HFF-Myc (cell line): ENCODE results near the gene SH3RF3.

Source experiments
- DNase-seq: peaks from one replicate; pipeline ENCODE4 v3.0.0-alpha.2; 2011; ENCODE audit warnings: low read depth; ENCODE audit errors: extremely low read depth
- H3K4me3 ChIP-seq: replicated peaks from 2 replicates; pipeline ENCODE4 v1.5.1; 2011; ENCODE audit warnings: low read depth, mild to moderate bottlenecking, control low read depth, low read length
- TF ChIP-seq, protein P1 (sequence below): IDR thresholded peaks from 2 replicates; pipeline ENCODE4 v1.5.1; 2012; ENCODE audit warnings: mild to moderate bottlenecking, low read depth, low read length, control low read depth; ENCODE audit errors: missing control alignments

The SH3RF3 gene

DNA sequence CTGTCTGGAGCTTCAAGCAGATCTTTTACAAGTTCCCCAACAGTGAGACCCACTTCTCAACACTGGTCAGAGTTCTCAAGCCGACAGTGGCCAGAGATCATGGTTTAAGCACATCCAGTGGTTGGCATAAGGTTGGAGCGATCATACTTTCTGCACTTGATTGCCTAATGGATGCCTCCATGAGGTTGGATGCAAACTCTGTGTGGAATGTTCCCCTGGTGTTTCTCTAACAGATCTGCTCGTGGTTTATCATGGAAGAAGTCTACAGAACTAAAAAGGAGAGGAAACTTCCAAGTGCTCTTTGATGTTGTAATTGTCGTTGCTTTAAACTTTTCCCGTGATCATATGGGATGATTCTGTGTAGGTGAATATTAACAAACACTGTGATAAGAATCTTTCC lies 60.7 kb downstream of the SH3RF3 start:
- no peak for DNase-seq
- TF ChIP-seq, protein P1, sequence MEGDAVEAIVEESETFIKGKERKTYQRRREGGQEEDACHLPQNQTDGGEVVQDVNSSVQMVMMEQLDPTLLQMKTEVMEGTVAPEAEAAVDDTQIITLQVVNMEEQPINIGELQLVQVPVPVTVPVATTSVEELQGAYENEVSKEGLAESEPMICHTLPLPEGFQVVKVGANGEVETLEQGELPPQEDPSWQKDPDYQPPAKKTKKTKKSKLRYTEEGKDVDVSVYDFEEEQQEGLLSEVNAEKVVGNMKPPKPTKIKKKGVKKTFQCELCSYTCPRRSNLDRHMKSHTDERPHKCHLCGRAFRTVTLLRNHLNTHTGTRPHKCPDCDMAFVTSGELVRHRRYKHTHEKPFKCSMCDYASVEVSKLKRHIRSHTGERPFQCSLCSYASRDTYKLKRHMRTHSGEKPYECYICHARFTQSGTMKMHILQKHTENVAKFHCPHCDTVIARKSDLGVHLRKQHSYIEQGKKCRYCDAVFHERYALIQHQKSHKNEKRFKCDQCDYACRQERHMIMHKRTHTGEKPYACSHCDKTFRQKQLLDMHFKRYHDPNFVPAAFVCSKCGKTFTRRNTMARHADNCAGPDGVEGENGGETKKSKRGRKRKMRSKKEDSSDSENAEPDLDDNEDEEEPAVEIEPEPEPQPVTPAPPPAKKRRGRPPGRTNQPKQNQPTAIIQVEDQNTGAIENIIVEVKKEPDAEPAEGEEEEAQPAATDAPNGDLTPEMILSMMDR, result no peak
- H3K4me3 ChIP-seq, result no peak overlapping the region

DNA sequence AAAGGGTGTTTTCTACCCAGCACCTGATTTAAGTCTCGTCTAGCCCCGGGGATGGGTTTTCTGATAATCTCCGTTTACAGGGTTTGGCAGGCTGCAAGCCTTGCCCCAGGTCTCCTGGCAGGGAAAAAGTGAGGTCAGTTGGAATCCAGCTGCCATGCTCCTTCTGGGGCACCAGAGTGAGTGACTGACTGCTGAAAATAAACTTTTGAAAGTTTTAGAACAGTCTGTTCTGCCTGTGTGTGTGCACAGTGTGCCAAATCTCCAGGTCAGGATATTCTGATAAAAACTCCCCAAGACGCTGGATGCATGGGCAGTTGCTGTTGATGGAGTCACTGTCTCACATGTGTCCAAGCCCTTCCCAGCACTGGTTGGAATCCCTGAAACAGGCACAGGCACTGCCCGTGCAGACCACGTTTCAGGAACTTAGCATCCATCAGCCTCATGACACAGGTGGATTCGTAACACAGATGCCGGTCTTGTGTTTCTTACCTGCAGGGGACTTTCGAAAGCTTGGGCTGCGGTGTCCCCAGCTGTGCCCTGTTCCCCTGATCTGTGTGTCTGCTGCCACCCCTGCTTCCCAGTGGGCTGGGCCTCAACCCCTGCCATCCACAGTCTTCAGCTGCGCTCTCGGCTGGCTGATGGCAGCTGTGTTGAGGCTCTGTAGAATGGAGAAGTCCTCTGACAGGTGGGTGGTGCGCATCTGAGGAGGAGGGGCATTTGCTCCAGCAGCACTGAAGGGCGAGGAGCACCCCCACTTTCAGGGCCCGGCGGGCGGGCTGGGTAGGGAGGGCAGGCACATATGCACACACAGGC lies 65.0 kb downstream of the SH3RF3 start:
- TF ChIP-seq, protein P1, result no peak
- DNase-seq, result no peak
- no peak overlapping the region for H3K4me3 ChIP-seq

DNA sequence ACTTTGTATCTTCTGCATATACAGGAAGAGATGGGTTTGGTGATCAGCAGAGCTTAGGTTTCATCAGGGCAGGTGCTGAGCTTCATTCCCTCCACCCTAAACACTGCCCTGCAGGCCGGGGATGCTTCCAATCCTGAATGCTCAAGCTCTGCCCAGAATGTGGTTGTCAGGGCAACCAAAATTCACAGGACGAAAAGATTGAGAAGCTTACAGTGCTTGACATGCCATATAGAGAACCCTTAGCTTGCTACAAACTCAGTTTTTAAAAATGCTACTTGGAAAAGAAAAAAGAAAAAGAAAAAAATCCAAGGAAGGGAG lies 65.6 kb downstream of the SH3RF3 start:
- no peak for DNase-seq
- H3K4me3 ChIP-seq, result no peak overlapping the region
- TF ChIP-seq, protein P1, result no peak

DNA sequence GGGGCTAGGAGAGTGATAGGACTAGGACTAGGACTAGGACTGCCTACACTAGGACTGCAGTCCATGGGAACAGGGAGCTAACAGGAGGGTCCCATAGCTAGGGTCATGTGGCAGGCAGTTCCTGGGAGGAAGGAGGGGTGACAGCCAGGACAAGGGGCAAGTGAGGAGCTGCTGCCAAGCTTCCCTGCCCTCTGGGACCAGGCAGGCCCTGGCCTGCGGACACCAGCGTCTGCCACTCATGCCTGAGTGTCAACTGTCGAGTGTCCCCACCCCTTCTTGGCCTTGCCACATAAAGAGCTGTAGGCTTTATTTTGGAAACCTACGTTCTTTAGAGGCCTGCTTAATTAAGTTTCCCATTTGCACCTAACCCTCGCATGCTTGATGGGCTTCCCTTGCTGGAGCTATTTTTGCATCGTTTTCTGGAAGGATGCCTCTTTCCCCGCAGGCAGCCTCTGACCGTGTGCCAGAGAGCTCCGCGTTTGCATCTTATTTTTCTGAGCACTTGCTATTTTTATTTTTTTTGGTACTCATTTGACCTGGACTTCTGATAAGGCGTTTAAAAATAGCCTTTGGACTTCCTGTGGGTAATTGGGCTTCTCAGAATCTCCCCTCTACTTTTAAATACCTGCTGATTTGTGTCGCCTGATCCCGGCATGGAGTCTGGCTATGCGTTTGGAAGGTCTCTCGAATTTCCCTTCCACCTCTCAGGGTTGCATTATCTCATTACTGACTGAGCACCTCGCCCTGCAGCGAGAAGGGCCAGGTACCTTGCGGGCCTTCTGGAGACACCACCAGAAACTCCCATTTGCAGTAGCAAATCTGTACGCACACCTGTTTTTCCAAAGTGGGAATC lies 66.4 kb downstream of the SH3RF3 start:
- no peak overlapping the region for H3K4me3 ChIP-seq
- TF ChIP-seq, protein P1, result no peak
- no peak for DNase-seq

DNA sequence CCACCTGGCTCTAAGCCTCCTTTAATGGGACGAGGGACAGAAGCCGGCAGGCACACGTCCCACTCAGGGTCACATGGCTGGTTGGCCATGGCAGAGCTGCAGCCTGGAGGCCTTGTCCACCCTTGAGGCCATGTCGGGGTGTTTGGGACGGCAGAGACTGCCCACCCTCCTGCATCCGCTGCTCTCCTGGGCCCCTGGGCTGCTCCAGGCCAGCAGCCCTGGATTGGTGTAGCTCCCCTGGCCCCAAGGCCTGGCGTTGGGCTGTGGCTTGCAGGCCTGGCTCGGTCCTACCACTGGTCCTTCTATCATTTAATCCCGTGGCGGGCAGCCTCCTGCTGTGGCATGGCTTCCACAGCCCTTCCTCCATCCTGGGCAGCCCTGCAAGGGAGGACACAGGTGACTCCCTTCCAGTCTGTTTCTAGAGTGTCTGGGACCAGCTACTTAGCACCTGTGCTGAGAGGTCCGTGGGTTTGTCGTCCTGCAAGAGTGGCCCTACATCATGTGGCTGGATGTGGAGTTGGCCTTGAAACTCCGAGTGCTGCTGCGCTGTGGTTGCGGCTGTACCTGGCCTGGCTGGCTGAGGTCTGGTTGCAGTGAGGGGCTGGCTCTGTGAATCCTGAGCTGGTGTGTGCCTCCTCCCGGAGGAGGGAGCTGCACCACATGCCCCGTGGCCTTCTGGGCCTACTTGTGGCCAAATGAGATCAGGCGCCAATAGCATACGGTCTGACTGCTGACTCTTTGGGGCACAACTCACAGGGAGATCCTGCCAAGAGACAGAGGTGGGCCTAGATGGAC lies 67.3 kb downstream of the SH3RF3 start:
- TF ChIP-seq, protein P1, result no peak
- no peak overlapping the region for H3K4me3 ChIP-seq
- no peak for DNase-seq

DNA sequence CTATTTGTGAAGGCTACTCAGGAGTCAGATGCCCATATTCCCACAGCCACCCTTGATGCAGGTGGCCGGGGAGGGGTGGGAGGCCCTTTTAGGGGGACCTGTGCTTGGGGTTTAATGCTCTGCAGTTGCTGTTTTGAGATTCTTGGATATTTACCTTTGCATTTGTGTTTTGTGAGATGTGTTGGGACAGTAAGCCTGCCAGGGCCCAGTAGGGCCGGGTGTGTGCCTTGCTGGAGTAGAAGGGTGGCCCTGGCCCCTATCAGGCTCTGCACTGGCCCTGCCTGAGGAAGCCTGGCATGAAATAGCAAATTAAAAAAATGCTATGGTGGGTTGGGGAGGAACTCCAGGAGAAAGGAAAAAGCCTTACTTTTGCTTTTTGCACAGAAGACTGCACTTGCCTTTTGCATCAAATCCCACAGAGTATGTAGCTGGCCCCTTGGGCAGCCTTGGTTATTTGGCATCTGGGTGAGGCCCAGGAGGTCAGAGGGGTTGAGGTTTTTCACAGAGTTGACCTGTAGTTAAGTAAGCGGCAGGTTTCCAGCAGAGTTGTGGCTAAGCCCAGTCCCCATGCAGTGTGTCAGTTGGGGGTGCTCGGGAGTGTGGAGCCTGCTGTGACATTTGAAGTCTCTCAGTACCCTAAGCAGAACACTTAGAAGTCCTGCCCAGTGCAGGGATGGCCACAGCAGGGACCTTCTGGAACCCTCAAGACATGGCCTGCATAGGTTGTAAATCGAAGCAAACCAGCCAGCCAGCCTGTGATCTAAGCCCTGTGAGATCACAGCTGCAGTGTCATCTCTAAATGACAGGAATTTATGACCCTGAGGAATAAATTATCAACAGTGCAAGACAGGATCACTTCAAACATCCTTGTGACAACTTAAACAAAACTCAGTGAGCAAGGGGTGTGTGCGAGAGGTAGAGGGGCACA lies 68.8 kb downstream of the SH3RF3 start:
- TF ChIP-seq, protein P1, result no peak
- no peak for DNase-seq
- H3K4me3 ChIP-seq, result no peak overlapping the region
